ENCODE measurements around the gene USP7. TPM values are rescaled to one million over a fixed set of nuclear protein-coding genes. Genes with fewer than 3 reads are reported as not detected.
A peak's percentile ranks its signal among the peaks of the same experiment; 100 is the strongest.

Gene USP7
- total RNA-seq, 2 experiments from 2014 or later = 259 to 268 TPM

DNA sequence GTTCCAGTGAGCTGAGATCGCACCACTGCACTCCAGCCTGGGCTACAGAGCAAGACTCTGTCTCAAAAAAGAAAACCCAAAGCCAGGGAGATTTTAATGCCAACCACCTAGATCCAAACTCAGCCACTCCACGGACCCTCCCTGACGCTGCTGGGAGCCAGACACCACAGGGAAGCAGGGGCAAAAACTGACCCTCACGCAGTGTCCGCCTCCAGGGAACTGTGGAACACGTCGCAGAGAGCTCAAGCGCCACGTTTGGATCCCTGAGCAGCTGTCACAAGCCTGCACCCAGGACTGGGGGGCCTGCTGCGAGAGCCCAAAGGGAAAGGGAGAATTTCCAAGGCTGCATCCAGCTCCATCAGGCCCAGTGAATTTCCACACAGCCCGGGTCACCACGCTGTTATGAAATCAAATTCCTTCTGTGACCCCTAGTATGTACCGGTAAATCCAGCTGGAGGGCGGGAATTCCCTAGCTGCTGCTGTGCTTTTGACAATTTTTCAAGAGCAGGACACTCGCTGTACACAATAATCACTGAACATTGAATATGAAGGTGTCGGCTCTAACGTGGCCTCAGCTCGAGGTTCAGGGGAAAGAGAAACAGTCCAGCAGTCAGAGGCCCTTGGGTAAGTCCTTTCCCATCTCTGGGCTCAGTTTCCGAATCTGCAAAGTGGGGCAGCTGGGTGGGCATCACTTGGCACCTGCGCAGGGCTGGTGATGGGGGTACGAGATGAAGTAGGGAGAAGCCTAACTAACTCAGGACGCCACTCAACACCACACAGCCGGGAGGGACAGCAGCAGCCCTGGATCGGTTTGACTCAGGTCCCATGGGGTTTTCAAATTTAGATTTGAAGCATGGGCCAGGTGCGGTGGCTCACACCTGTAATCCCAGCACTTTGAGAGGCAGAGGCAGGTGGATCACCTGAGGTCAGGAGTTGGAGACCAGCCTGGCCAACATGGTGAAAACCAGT, 103.5 kb downstream of the USP7 start:
- H3K27ac ChIP-seq (ENCODE audit: low read depth in 1 of 2, low read length in 2 of 2) = no peak overlapping the region
- Mint-ChIP-seq H3K27me3 (no peaks in the 10 kb centered on the region), H3K4me3 (no peak overlapping the region), H3K36me3 (ENCODE audit: low read depth) (peaks cover 25% of the 10 kb centered on the region), H3K27ac (no peak overlapping the region), H3K9me3 (no peaks in the 10 kb centered on the region), H3K4me1 (ENCODE audit: low read depth) (peaks cover 23% of the 10 kb centered on the region)
- H3K27me3 ChIP-seq (ENCODE audit: control insufficient read depth in 1 of 2, insufficient read depth in 2 of 2, low read length in 2 of 2) = no peaks in the 10 kb centered on the region
- H3K9me3 ChIP-seq (ENCODE audit: control insufficient read depth in 1 of 2, insufficient read depth in 1 of 2, low read length in 2 of 2) = no peaks in the 10 kb centered on the region
- H3K4me1 ChIP-seq (ENCODE audit: insufficient read depth, low read length) = peaks cover 18% of the 10 kb centered on the region
- ATAC-seq (ENCODE audit: poor library complexity) (no peak), DNase-seq (no peak)
- CTCF ChIA-PET = interaction anchor here (0.6 to 1.4 kb wide), 2 partner anchors 20 to 274 kb away, joined by 3 read pairs; no protein-coding TSS in a partner anchor
- H3K36me3 ChIP-seq (ENCODE audit: insufficient read depth, low read length) = peaks cover 28% of the 10 kb centered on the region
- POLR2A ChIA-PET = interaction anchor here (1.8 kb wide), 1 partner anchor 8 kb away, joined by 10 read pairs; the partner anchor contains the start of gene CARHSP1
- TF ChIP-seq, protein P1, sequence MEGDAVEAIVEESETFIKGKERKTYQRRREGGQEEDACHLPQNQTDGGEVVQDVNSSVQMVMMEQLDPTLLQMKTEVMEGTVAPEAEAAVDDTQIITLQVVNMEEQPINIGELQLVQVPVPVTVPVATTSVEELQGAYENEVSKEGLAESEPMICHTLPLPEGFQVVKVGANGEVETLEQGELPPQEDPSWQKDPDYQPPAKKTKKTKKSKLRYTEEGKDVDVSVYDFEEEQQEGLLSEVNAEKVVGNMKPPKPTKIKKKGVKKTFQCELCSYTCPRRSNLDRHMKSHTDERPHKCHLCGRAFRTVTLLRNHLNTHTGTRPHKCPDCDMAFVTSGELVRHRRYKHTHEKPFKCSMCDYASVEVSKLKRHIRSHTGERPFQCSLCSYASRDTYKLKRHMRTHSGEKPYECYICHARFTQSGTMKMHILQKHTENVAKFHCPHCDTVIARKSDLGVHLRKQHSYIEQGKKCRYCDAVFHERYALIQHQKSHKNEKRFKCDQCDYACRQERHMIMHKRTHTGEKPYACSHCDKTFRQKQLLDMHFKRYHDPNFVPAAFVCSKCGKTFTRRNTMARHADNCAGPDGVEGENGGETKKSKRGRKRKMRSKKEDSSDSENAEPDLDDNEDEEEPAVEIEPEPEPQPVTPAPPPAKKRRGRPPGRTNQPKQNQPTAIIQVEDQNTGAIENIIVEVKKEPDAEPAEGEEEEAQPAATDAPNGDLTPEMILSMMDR (IDR thresholded peaks at IDR 0.05) = no peak
- intact Hi-C loops (cut with DNase I, micrococcal nuclease) = loop anchor here in 1 of 2 experiments (10.0 kb wide), 1 partner anchor 1885 kb away; the partner anchor contains the start of gene NUBP1
- H3K4me3 ChIP-seq (ENCODE audit: low read length) = no peak overlapping the region

- no peaks in the 10 kb centered on the region for H3K27me3 ChIP-seq (ENCODE audit: control insufficient read depth in 1 of 2, insufficient read depth in 2 of 2, low read length in 2 of 2)
- Mint-ChIP-seq H3K36me3 (ENCODE audit: low read depth) (peaks cover 34% of the 10 kb centered on the region), H3K27me3 (no peaks in the 10 kb centered on the region), H3K4me3 (no peak overlapping the region), H3K4me1 (ENCODE audit: low read depth) (peaks cover 23% of the 10 kb centered on the region), H3K9me3 (no peaks in the 10 kb centered on the region), H3K27ac (no peak overlapping the region)
- intact Hi-C loops (cut with DNase I, micrococcal nuclease) = no loop called here
- H3K4me3 ChIP-seq (ENCODE audit: low read length) = no peak overlapping the region
- no peak overlapping the region for H3K27ac ChIP-seq (ENCODE audit: low read depth in 1 of 2, low read length in 2 of 2)
- no peak for ATAC-seq (ENCODE audit: poor library complexity)
- no peak for DNase-seq
- peaks cover 15% of the 10 kb centered on the region for H3K4me1 ChIP-seq (ENCODE audit: insufficient read depth, low read length)
- peaks cover 36% of the 10 kb centered on the region for H3K36me3 ChIP-seq (ENCODE audit: insufficient read depth, low read length)
- ChIA-PET POLR2A (interaction anchor here (1.8 kb wide), 1 partner anchor 9 kb away, joined by 10 read pairs; the partner anchor contains the start of gene CARHSP1), CTCF (no interaction called here)
- TF ChIP-seq, protein P1 (IDR thresholded peaks at IDR 0.05) = no peak
- H3K9me3 ChIP-seq (ENCODE audit: control insufficient read depth in 1 of 2, insufficient read depth in 1 of 2, low read length in 2 of 2) = no peaks in the 10 kb centered on the region
Measured at GRCh38 chr16:8858994-8859912, 104.5 kb downstream of the USP7 start.

- CTCF ChIA-PET = interaction anchor here (3.4 kb wide), 1 partner anchor 24 kb away, joined by 15 read pairs; no protein-coding TSS in a partner anchor
- peaks cover 45% of the 10 kb centered on the region for H3K36me3 Mint-ChIP-seq (ENCODE audit: low read depth)
- H3K9me3 ChIP-seq (ENCODE audit: control insufficient read depth in 1 of 2, insufficient read depth in 1 of 2, low read length in 2 of 2) = no peaks in the 10 kb centered on the region
- intact Hi-C loops (cut with DNase I, micrococcal nuclease) = no loop called here
- peaks cover 13% of the 10 kb centered on the region for H3K4me1 ChIP-seq (ENCODE audit: insufficient read depth, low read length)
- DNase-seq = no peak
- H3K27ac ChIP-seq (ENCODE audit: low read depth in 1 of 2, low read length in 2 of 2) = no peak overlapping the region
- no peak overlapping the region for H3K4me3 Mint-ChIP-seq
- no peak for ATAC-seq (ENCODE audit: poor library complexity)
- no peak overlapping the region for H3K4me3 ChIP-seq (ENCODE audit: low read length)
- POLR2A ChIA-PET = interaction anchor here (1.5 kb wide), 1 partner anchor 13 kb away, joined by 4 read pairs; the partner anchor contains the start of gene CARHSP1
- H3K36me3 ChIP-seq (ENCODE audit: insufficient read depth, low read length) = peaks cover 36% of the 10 kb centered on the region
- H3K27me3 ChIP-seq (ENCODE audit: control insufficient read depth in 1 of 2, insufficient read depth in 2 of 2, low read length in 2 of 2) = no peaks in the 10 kb centered on the region
- H3K9me3 Mint-ChIP-seq = no peaks in the 10 kb centered on the region
- TF ChIP-seq, protein P1 (IDR thresholded peaks at IDR 0.05) = no peak
- H3K4me1 Mint-ChIP-seq (ENCODE audit: low read depth) = peaks cover 19% of the 10 kb centered on the region
- H3K27me3 Mint-ChIP-seq = no peaks in the 10 kb centered on the region
- H3K27ac Mint-ChIP-seq = peak overlapping the region; percentile 52
Measured at GRCh38 chr16:8855972-8856371, 107.7 kb downstream of the USP7 start.

Measured in CD4-positive, alpha-beta T cell (primary cell).